Uterus (tissue), 4 donors: ENCODE measurements around the gene GPATCH4. TPM values are rescaled to one million over a fixed set of nuclear protein-coding genes. Genes with fewer than 3 reads are reported as not detected.
"Not testable (repeated sequence)": the region's sequence is repeated elsewhere in the genome, so short reads cannot be mapped to it uniquely, and the experiment has no call there.

Experiments used
- DNase-seq, 2 donors: peaks; one replicate each; pipeline ENCODE4 v3.0.0-alpha.2; 2019 to 2020
- H3K27ac ChIP-seq, 2 donors: fragments of 200-600 bp; sonication (generic); 1 replicate in 1 of 2; 2 replicates in 1 of 2; pipeline ENCODE4 v1.5.1; 2016 to 2018
- H3K27me3 ChIP-seq, 2 donors: fragments of 200-600 bp; sonication (generic); one replicate each; pipeline ENCODE4 v1.5.1; 2018 to 2019; ENCODE audit warnings: control low read depth in 1 of 2
- H3K36me3 ChIP-seq, 2 donors: fragments of 200-600 bp; sonication (generic); one replicate each; pipeline ENCODE4 v1.5.1; 2019; ENCODE audit warnings: control low read depth in 1 of 2
- H3K4me1 ChIP-seq, 2 donors: fragments of 200-600 bp; sonication (generic); one replicate each; pipeline ENCODE4 v1.5.1; 2018 to 2019; ENCODE audit warnings: control low read depth in 1 of 2
- H3K4me3 ChIP-seq, 2 donors: fragments of 200-600 bp; sonication (generic); 1 replicate in 1 of 2; 2 replicates in 1 of 2; pipeline ENCODE4 v1.5.1; 2018 to 2019; ENCODE audit warnings: mild to moderate bottlenecking in 1 of 2
- H3K9me3 ChIP-seq, 2 donors: fragments of 200-600 bp; sonication (generic); one replicate each; pipeline ENCODE4 v1.5.1; 2019; ENCODE audit warnings: control low read depth in 1 of 2
- CTCF ChIP-seq, 4 experiments: fragments of 200-600 bp in 2 of 4; fragments of 450-650 bp in 2 of 4; sonication (generic) in 2 of 4; IDR thresholded peaks; one replicate each; pipeline ENCODE4 v1.5.1; 2016 to 2019; ENCODE audit warnings: antibody characterized with exemption in 4 of 4, mild to moderate bottlenecking in 2 of 4, moderate library complexity in 1 of 4
- POLR2A ChIP-seq, 2 donors: fragments of 450-650 bp; IDR thresholded peaks; one replicate each; pipeline ENCODE4 v1.6.1; 2016; ENCODE audit warnings: antibody characterized with exemption in 2 of 2, mild to moderate bottlenecking in 1 of 2, moderate library complexity in 1 of 2
- intact Hi-C: fragments of 100-400 bp; cut with DNase I; formaldehyde crosslinking; loops from one replicate; pipeline ENCODE4 v1.15.1; 2023; ENCODE audit warnings: low total_unique reads
- total RNA-seq, 4 donors: library from RNA; depleted of rRNA in 3 of 4; stranded (reverse); fragments of >200 nt in 3 of 4; gene quantifications; one replicate each; pipeline versions ENCODE4 v1.1.0 to v1.2.4, GENCODE V29; 2014 to 2023
- donor health status: DM: yes; HTN: yes; CAD: no.

GPATCH4 gene
- total RNA-seq, 4 donors from 2014 or later: 2.3 to 31.6 (median 19.8) TPM

GRCh38 chr1:156591181-156591431, 10.2 kb downstream of the GPATCH4 start:
- no peak for DNase-seq
- TF ChIP-seq CTCF (IDR thresholded peaks at IDR 0.05) (no peak), POLR2A (IDR thresholded peaks at IDR 0.05) (no peak)
- H3K27me3 ChIP-seq: no peaks in the 10 kb centered on the region
- no peaks in the 10 kb centered on the region for H3K36me3 ChIP-seq
- H3K4me3 ChIP-seq: peak overlapping the region; percentile 66 to 68
- peak overlapping the region; percentile 87 to 93 for H3K27ac ChIP-seq
- H3K4me1 ChIP-seq: no peaks in the 10 kb centered on the region
- no peaks in the 10 kb centered on the region for H3K9me3 ChIP-seq
- intact Hi-C loops: no loop called here

- Histone ChIP-seq H3K36me3 (no peaks in the 10 kb centered on the region), H3K4me3 (no peak overlapping the region), H3K27me3 (no peaks in the 10 kb centered on the region), H3K27ac (peak overlapping the region; percentile 87 to 93), H3K9me3 (no peaks in the 10 kb centered on the region), H3K4me1 (no peaks in the 10 kb centered on the region)
- TF ChIP-seq POLR2A (IDR thresholded peaks at IDR 0.05) (no peak), CTCF (IDR thresholded peaks at IDR 0.05) (no peak)
- no peak for DNase-seq
- intact Hi-C loops: no loop called here
Observed at GRCh38 chr1:156590326-156591180, 10.7 kb downstream of the GPATCH4 start.

- TF ChIP-seq POLR2A (IDR thresholded peaks at IDR 0.05) (no peak), CTCF (IDR thresholded peaks at IDR 0.05) (no peak)
- H3K9me3 ChIP-seq: no peaks in the 10 kb centered on the region
- no peak overlapping the region for H3K27ac ChIP-seq
- no peak overlapping the region for H3K4me3 ChIP-seq
- H3K27me3 ChIP-seq: no peaks in the 10 kb centered on the region
- no peak for DNase-seq
- intact Hi-C loops: no loop called here
- no peaks in the 10 kb centered on the region for H3K36me3 ChIP-seq
- H3K4me1 ChIP-seq: no peaks in the 10 kb centered on the region
Observed at GRCh38 chr1:156589546-156589945, 11.7 kb downstream of the GPATCH4 start.

GRCh38 chr1:156587927-156588326, 13.4 kb downstream of the GPATCH4 start:
- H3K36me3 ChIP-seq, H3K4me3 ChIP-seq, H3K27ac ChIP-seq, H3K27me3 ChIP-seq, intact Hi-C loops, H3K4me1 ChIP-seq, H3K9me3 ChIP-seq, DNase-seq: not testable (repeated sequence)

- no peak for DNase-seq
- no peak overlapping the region for H3K27ac ChIP-seq
- H3K27me3 ChIP-seq: no peaks in the 10 kb centered on the region
- H3K4me3 ChIP-seq: no peak overlapping the region
- H3K36me3 ChIP-seq: no peaks in the 10 kb centered on the region
- intact Hi-C loops: no loop called here
- H3K9me3 ChIP-seq: no peaks in the 10 kb centered on the region
- H3K4me1 ChIP-seq: no peaks in the 10 kb centered on the region
- no peak for TF ChIP-seq POLR2A (IDR thresholded peaks at IDR 0.05)
- TF ChIP-seq CTCF (IDR thresholded peaks at IDR 0.05): no peak
Observed at GRCh38 chr1:156586892-156587477, 14.3 kb downstream of the GPATCH4 start.
